ENCODE data around the gene CBR3. TPM values are rescaled to one million over a fixed set of nuclear protein-coding genes. Genes with fewer than 3 reads are reported as not detected.

CBR3 gene
- polyA plus RNA-seq, 6 donors from 2014 or later = 7.4 to 14.5 (median 10.6) TPM

DNA sequence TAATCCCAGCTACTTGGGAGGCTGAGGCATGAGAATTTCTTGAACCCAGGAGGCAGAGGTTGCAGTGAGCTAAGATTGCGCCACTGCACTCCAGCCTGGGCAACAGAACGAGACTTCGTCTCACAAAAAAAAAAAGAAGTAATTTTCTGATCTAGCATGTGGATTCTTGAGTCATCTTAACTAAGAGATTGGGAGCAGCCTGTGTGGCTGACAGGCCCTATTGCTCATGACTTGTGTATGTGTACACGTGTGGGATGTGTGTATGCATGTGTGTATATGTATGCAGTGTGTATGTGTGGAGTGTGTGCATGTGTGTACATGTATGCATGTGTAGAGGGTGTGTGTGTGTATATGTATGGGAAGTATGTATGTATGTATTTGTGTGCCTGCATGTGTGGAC, 51.2 kb downstream of the CBR3 start:
- Mint-ChIP-seq H3K4me1 (peaks cover 28 to 50% (median 39%) of the 10 kb centered on the region in 3 donors), H3K27ac (peak overlapping the region in 2 of 6 donors; percentile 42 to 85), H3K9me3 (no peaks in the 10 kb centered on the region), H3K36me3 (peaks cover 19 to 20% of the 10 kb centered on the region in 2 donors), H3K27me3 (no peaks in the 10 kb centered on the region), H3K4me3 (no peak overlapping the region)
- DNase-seq (no peak), ATAC-seq (ENCODE audit: low read depth in 2 of 2) (no peak)

DNA sequence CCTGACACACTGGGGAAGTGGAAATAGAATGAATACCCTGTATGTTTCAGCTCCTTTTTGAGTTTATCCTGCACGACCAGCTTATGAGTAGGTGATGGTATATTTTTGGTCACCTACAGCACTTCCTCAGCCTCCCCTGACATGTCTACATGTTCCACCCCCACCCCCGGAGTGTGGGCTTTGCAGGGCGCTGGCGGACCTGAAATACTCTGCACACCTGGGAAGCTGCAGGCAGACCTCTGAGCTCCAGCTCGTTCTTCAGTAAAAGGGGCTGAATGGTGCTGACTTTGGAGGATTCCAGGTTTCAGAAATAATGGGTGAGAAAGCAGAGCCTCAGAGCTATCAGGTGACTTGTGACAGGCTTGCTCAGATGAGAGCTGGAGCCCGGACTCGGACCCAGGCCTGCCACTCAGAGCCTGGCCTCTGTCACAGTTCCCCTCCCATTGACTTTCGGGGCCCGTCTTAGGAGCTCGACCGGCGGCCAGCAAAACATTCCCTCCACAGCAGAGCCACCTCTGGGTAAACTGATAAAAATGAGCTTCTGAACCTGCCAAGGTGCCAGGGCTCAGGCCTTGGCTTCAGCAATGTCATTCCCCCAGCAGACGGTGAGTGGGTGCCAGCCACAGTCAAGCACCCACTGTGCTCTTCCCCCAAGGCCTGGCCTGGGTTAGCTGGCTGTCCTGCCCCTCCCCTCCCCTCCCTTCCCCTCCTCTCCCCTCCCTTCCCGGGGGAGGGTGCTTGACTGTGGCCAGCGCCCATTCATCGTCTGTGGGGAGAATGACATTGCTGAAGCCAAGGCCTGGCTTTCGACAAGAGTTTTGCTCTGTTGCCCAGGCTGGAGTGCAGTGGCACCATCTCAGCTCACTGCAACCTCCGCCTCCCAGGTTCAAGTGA, 51.9 kb downstream of the CBR3 start:
- Mint-ChIP-seq H3K27me3 (no peaks in the 10 kb centered on the region), H3K4me3 (no peak overlapping the region), H3K27ac (peak overlapping the region in 2 of 6 donors; percentile 42 to 85), H3K9me3 (no peaks in the 10 kb centered on the region), H3K4me1 (peaks cover 21 to 44% (median 32%) of the 10 kb centered on the region in 3 donors), H3K36me3 (peaks cover 20 to 22% of the 10 kb centered on the region in 2 donors)
- DNase-seq (no peak), ATAC-seq (ENCODE audit: low read depth in 2 of 2) (no peak)

GRCh38 chr21:36188081-36188681, 53.3 kb downstream of the CBR3 start:
- ATAC-seq (ENCODE audit: low read depth in 2 of 2) = no peak
- H3K27ac Mint-ChIP-seq = peak overlapping the region in 4 of 6 donors; percentile 18 to 72 (median 39)

GRCh38 chr21:36188937-36189336, 54.1 kb downstream of the CBR3 start:
- H3K36me3 Mint-ChIP-seq = peaks cover 20 to 22% of the 10 kb centered on the region in 2 donors
- no peak for DNase-seq
- peaks cover 14 to 24% (median 20%) of the 10 kb centered on the region in 3 donors for H3K4me1 Mint-ChIP-seq
- no peaks in the 10 kb centered on the region for H3K27me3 Mint-ChIP-seq
- H3K4me3 Mint-ChIP-seq = no peak overlapping the region
- no peaks in the 10 kb centered on the region for H3K9me3 Mint-ChIP-seq
- no peak for ATAC-seq (ENCODE audit: low read depth in 2 of 2)
- peak overlapping the region in 1 of 6 donors; percentile 33 for H3K27ac Mint-ChIP-seq

More at GRCh38 chr21:36188081-36188681, 53.3 kb downstream of the CBR3 start:
- H3K27me3 Mint-ChIP-seq = no peaks in the 10 kb centered on the region
- no peak for DNase-seq
- H3K4me1 Mint-ChIP-seq = peaks cover 15 to 30% (median 19%) of the 10 kb centered on the region in 3 donors
- H3K9me3 Mint-ChIP-seq = no peaks in the 10 kb centered on the region
- H3K36me3 Mint-ChIP-seq = peaks cover 20 to 22% of the 10 kb centered on the region in 2 donors
- H3K4me3 Mint-ChIP-seq = no peak overlapping the region

- Mint-ChIP-seq H3K27me3 (no peaks in the 10 kb centered on the region), H3K9me3 (no peaks in the 10 kb centered on the region), H3K36me3 (peaks cover 16 to 22% of the 10 kb centered on the region in 2 donors), H3K4me1 (peaks cover 12 to 24% (median 20%) of the 10 kb centered on the region in 3 donors), H3K4me3 (peak overlapping the region in 1 of 8 donors; percentile 42), H3K27ac (peak overlapping the region in 3 of 6 donors; percentile 12 to 81 (median 70))
- no peak for DNase-seq
- ATAC-seq (ENCODE audit: low read depth in 2 of 2) = no peak
Observed at GRCh38 chr21:36190736-36191135, 55.9 kb downstream of the CBR3 start.

GRCh38 chr21:36193200-36193599, 58.3 kb downstream of the CBR3 start:
- no peak overlapping the region for H3K4me3 Mint-ChIP-seq
- H3K4me1 Mint-ChIP-seq = peaks cover 12 to 27% (median 19%) of the 10 kb centered on the region in 3 donors
- peak overlapping the region in 1 of 6 donors; percentile 49 for H3K27ac Mint-ChIP-seq
- peaks cover 14 to 18% of the 10 kb centered on the region in 2 donors for H3K36me3 Mint-ChIP-seq
- no peaks in the 10 kb centered on the region for H3K27me3 Mint-ChIP-seq
- DNase-seq = no peak
- ATAC-seq (ENCODE audit: low read depth in 2 of 2) = no peak
- no peaks in the 10 kb centered on the region for H3K9me3 Mint-ChIP-seq

DNA sequence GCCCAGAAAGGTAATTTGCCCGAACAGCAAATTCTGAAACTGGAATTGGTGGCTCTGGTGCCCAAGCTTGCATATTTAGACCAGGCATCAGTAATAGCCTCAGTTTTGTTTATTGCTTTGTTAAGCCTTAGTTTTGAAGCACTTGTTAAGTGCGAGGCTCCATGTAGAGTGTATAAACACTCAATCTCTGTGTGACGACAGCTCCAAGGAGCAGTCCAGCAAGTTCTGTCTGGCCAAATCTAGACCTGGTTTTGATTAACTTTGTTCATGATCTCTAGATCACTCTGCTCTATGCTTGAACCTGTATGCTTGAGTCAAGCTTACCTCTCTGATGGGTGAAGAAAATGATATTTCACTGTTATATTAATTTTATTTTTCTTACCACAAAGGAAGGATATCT, 59.1 kb downstream of the CBR3 start:
- H3K4me3 Mint-ChIP-seq = no peak overlapping the region
- peak overlapping the region in 2 of 6 donors; percentile 21 to 26 for H3K27ac Mint-ChIP-seq
- H3K36me3 Mint-ChIP-seq = peaks cover 8 to 20% of the 10 kb centered on the region in 2 donors
- ATAC-seq (ENCODE audit: low read depth in 2 of 2) (no peak), DNase-seq (no peak)
- H3K4me1 Mint-ChIP-seq = peaks cover 14 to 22% (median 14%) of the 10 kb centered on the region in 3 donors
- H3K27me3 Mint-ChIP-seq = no peaks in the 10 kb centered on the region
- no peaks in the 10 kb centered on the region for H3K9me3 Mint-ChIP-seq

DNA sequence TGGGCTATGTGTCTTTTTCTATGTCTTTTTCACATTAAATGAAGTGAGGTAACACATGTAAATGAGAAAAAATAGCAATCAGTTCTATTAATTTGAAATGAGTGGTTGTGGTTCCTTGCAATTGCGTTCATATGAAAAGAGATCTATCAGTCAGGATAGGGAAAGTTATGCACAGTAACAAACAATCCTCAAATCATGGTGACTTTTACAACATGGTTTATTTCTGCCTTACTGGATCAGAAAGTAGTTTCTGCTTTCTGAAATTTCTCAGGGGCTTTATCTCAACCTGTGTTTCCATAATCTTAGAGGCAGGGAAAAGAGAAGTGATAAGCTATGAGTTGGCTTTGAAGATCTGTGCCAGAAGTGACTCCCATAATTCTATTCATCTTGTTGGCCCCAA, 60.7 kb downstream of the CBR3 start:
- peaks cover 14 to 27% of the 10 kb centered on the region in 2 donors for H3K36me3 Mint-ChIP-seq

More for the DNA sequence above, 60.7 kb downstream of the CBR3 start:
- DNase-seq = no peak
- Mint-ChIP-seq H3K27ac (peak overlapping the region in 1 of 6 donors; percentile 18), H3K4me3 (no peak overlapping the region), H3K9me3 (no peaks in the 10 kb centered on the region), H3K27me3 (no peaks in the 10 kb centered on the region), H3K4me1 (peaks cover 11 to 22% (median 14%) of the 10 kb centered on the region in 3 donors)
- ATAC-seq (ENCODE audit: low read depth in 2 of 2) = no peak

Other genes starting within 250 kb of the CBR3 start
- 10 to 100 TPM in 2 of 6 donors, 1 to 10 TPM in 4; 6.5 to 15.1 (median 9.7) TPM for gene SETD4, start 74.6 kb upstream of the CBR3 start, polyA plus RNA-seq (ENCODE audit: low read depth in 6 of 6)
- 10 to 100 TPM; 15.4 to 44.6 (median 32.2) TPM for gene CBR1, start 65.1 kb upstream of the CBR3 start, polyA plus RNA-seq (ENCODE audit: low read depth in 6 of 6)
- gene DOP1B, start 21.7 kb downstream of the CBR3 start, polyA plus RNA-seq (ENCODE audit: low read depth in 6 of 6) = 10 to 100 TPM; 13.8 to 43.2 (median 29.3) TPM
- gene MORC3, start 185.1 kb downstream of the CBR3 start, polyA plus RNA-seq (ENCODE audit: low read depth in 6 of 6) = 10 to 100 TPM; 20.6 to 59.6 (median 39.8) TPM